Panc1 (cell line): Measurements from ENCODE around the gene CELA3A. TPM values are rescaled to one million over a fixed set of nuclear protein-coding genes. Genes with fewer than 3 reads are reported as not detected.

Experiments used
- total RNA-seq: library from RNA; stranded (reverse); gene quantifications from one replicate; pipeline ENCODE4 v1.2.1, GENCODE V29; 2021; ENCODE audit not compliant: unreplicated experiment

The CELA3A gene
- total RNA-seq, 1 experiment from 2014 or later, result 5.9 TPM

Other genes with a start within 250 kb of the CELA3A start
- 71.6 TPM for gene USP48, start 218.5 kb upstream of the CELA3A start, total RNA-seq
- not detected for gene LDLRAD2, start 189.4 kb upstream of the CELA3A start, total RNA-seq
- gene HSPG2, start 64.3 kb upstream of the CELA3A start, total RNA-seq, result 171 TPM
- gene CELA3B, start 24.6 kb upstream of the CELA3A start, total RNA-seq, result 3.4 TPM
- 240 TPM for gene CDC42, start 51.1 kb downstream of the CELA3A start, total RNA-seq
- gene WNT4, start 141.4 kb downstream of the CELA3A start, total RNA-seq, result 0.92 TPM